ENCODE data around the gene ST8SIA4.

- TF ChIP-seq, protein P1, sequence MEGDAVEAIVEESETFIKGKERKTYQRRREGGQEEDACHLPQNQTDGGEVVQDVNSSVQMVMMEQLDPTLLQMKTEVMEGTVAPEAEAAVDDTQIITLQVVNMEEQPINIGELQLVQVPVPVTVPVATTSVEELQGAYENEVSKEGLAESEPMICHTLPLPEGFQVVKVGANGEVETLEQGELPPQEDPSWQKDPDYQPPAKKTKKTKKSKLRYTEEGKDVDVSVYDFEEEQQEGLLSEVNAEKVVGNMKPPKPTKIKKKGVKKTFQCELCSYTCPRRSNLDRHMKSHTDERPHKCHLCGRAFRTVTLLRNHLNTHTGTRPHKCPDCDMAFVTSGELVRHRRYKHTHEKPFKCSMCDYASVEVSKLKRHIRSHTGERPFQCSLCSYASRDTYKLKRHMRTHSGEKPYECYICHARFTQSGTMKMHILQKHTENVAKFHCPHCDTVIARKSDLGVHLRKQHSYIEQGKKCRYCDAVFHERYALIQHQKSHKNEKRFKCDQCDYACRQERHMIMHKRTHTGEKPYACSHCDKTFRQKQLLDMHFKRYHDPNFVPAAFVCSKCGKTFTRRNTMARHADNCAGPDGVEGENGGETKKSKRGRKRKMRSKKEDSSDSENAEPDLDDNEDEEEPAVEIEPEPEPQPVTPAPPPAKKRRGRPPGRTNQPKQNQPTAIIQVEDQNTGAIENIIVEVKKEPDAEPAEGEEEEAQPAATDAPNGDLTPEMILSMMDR (IDR thresholded peaks at IDR 0.05): no peak
- no peak for TF ChIP-seq POLR2A (IDR thresholded peaks at IDR 0.05)
Observed at GRCh38 chr5:100860407-100860806, 42.7 kb downstream of the ST8SIA4 start.
